Lung microvascular endothelial cell (primary cell): ENCODE data around the gene NPIPB8. TPM values are rescaled to one million over a fixed set of nuclear protein-coding genes. Genes with fewer than 3 reads are reported as not detected.
"Not testable (repeated sequence)": the region's sequence is repeated elsewhere in the genome, so short reads cannot be mapped to it uniquely, and the experiment has no call there.

ENCODE experiments used
- DNase-seq, 2 donors: peaks; one replicate each; pipeline versions ENCODE4 v3.0.0 to v3.0.0-alpha.2; 2010; ENCODE audit warnings: low read depth in 2 of 2
- total RNA-seq: library from RNA; depleted of rRNA; stranded (reverse); fragments of >200 nt; gene quantifications from 2 replicates; pipeline ENCODE4 v1.2.1, GENCODE V29; 2014

NPIPB8 gene
- total RNA-seq, 1 donor from 2014 or later, result 0.20 TPM

DNA sequence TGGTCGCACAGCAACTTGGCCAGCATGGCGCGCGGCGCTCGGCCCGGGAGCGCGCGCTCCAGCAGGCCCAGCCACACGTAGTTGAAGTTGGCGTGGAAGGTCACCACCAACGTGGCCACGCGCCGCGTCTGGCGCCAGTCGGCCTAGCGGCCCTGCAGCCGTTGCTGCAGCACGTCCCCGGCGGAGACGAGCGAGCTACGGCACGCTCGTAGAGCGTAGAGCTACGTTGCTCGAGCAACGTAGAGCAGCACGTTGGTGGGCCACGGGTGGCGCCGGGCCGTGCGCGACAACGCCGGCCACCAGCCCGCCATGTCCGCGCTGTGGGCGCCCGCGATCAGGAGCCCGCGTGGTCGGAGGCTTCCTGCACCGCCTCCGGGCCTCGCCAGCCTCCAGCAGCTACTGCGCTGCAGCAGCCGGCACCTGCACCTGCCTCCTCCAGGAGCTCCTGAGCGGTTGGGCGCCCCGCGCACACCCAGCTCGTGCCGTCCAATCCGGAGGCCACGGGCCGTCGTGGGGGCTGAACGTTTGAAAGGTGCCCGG lies 14.6 kb upstream of the NPIPB8 start:
- peak in 1 of 2 donors; percentile 57 for DNase-seq

GRCh38 chr16:28630905-28631304 lies 7.0 kb upstream of the NPIPB8 start:
- not testable (repeated sequence) for DNase-seq

- DNase-seq, result peak in 1 of 2 donors; percentile 31
These were observed 1.6 kb upstream of the NPIPB8 start for GRCh38 chr16:28636093-28636823.

DNA sequence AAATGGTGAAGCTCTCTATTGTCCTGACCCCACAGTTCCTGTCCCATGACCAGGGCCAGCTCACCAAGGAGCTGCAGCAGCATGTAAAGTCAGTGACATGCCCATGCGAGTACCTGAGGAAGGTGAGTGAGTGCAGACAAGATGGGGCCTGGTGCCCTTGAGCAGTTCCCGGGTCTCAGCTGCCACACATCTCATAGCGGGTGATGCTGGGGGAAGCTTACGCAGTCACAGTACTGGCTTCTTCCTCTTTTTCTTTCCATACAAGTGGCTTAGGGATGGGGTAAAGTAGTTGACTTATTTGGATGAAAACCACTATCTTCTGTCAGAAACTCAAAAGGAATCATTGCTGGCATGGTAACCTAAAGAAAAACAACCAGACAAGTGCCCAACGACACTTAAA lies 494 bp downstream of the NPIPB8 start:
- not testable (repeated sequence) for DNase-seq

GRCh38 chr16:28639959-28640358 lies 2.1 kb downstream of the NPIPB8 start:
- not testable (repeated sequence) for DNase-seq

DNA sequence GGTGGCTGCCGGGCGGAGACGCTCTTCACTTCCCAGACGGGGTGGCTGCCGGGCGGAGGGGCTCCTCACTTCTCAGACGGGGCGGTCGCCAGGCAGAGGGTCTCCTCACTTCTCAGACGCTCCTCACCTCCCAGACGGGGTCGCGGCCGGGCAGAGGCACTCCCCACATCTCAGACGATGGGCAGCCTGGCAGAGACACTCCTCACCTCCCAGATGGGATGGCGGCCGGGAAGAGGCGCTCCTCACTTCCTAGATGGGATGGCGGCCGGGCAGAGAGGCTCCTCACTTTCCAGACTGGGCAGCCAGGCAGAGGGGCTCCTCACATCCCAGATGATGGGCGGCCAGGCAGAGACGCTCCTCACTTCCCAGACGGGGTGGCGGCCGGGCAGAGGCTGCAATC lies 28.4 kb downstream of the NPIPB8 start:
- not testable (repeated sequence) for DNase-seq

GRCh38 chr16:28667480-28667879 lies 29.6 kb downstream of the NPIPB8 start:
- DNase-seq, result not testable (repeated sequence)

- not testable (repeated sequence) for DNase-seq
These were observed 30.3 kb downstream of the NPIPB8 start for GRCh38 chr16:28668199-28668598.

DNA sequence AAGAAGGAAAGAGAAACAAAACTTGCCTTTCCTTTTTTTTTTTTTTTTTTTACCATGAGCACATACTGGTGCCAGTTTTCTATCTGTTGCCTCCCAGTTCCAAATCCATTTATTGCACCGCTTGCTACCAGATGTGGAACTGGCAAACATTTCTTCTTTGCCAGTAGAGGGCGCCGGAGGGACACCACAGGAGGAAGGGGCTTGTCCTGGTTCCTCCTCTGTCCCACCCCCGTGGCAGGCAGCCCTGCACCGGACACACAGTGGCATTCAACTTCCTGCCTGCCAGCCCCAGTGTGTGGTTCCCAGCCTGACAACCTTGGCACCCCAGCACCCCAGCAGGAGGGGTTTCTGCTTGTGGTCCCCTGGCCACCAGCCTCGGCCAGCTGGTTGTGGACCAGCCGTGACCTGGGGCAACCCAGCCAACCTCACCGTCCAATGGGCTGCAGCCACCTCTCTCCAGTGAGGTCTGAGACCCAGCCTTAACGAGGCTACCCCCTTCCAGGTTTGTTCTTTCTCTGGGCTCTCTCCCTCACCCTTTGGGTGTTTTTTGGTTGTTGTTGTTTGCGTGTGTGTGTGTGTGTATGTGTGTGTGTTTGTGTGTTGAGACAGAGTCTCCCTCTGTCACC lies 50.6 kb downstream of the NPIPB8 start:
- not testable (repeated sequence) for DNase-seq

DNA sequence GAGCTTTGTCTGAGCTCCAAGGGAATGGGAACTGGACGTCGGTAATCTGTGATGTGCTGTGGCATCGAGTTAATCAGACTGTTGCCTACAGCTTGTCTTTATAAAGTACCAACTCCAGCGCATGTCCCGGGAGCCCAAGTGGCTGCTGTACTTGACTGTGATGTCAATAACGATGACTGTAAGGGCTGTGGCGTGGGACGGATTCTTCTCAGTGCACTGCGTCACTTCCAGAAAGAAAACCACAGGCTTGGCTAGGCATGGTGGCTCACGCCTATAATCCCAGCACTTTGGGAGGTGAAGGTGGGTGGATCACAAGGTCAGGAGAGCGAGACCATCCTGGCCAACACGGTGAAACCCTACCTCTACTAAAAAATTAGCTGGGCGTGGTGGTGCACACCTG lies 51.6 kb downstream of the NPIPB8 start:
- not testable (repeated sequence) for DNase-seq

DNA sequence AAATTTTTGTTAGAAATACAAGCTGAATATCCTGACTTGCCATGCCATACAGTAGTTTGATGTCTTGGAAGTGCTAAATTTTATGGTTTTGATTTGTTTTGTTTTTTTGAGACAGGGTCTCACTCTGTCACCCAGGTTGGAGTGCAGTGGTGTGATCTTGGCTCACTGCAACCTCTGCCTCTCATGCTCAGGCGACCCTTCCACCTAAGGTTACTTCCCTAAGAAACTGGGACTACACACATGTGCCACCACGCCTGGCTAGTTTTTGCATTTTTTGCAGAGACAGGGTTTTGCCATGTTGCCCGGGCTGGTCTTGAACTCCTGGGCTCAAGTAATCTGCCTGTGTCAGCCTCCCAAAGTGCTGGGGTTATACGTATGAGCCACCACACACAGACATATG lies 53.9 kb downstream of the NPIPB8 start:
- DNase-seq, result not testable (repeated sequence)

DNA sequence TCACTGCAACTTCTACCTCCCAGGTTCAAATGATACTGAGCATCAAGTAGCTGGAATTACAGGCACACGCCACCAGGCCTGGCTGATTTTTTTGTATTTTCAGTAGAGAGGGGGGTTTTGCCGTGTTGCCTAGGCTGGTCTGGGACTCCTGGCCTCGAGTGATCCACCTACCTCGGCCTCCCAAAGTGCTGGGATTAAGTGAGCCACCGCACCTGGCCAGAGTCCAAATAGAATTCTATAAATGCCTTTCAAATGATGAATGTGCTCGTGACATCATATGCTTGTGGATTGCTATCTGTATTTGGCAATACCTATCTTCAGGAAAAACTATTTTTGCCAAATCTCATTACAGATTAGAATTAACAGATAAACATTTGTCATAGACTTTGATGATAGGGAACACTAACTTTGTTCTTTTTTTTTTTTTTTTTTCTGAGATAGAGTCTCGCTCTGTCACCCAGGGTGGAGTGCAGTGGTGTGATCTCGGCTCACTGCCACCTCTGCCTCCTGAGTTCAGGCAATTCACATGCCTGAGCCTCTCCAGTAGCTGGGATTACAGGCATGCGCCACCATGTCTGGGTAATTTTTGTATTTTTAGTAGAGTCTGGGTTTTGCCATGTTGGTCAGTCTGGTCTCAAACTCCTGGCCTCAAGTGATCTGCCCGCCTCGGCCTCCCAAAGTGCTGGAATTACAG lies 55.5 kb downstream of the NPIPB8 start:
- DNase-seq, result not testable (repeated sequence)

GRCh38 chr16:28699792-28700191 lies 61.9 kb downstream of the NPIPB8 start:
- not testable (repeated sequence) for DNase-seq

DNA sequence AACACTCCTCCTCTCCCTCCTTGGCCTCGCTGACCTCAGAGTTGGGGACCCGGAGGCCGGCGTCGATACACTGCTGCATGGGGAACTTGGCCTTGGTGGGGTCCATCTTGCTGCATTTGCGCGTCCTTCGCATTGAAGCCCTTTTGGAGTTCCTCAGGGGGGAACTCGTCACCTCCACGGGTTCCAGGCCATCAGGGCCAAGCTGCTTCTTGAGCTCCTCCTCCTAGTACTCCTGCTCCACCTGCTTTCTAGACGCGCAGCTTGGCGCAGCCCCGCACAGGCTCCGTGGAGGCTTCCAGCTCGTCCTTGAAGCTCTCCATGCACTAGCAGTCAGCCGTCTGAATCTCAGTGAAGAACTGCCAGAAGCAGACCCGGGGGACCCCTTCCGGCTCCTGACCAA lies 62.5 kb downstream of the NPIPB8 start:
- DNase-seq, result not testable (repeated sequence)

GRCh38 chr16:28701384-28701783 lies 63.5 kb downstream of the NPIPB8 start:
- not testable (repeated sequence) for DNase-seq

GRCh38 chr16:28704246-28704645 lies 66.4 kb downstream of the NPIPB8 start:
- DNase-seq, result not testable (repeated sequence)

Other genes starting within 250 kb of the NPIPB8 start
- gene EIF3CL, start 234.2 kb upstream of the NPIPB8 start, total RNA-seq, result 86.1 and 89.8 TPM in 2 replicates
- gene NPIPB7, start 165.7 kb upstream of the NPIPB8 start, total RNA-seq, result not detected in 2 replicates
- 12.9 and 21.2 TPM in 2 replicates for gene CLN3, start 146.0 kb upstream of the NPIPB8 start, total RNA-seq
- gene APOBR, start 143.4 kb upstream of the NPIPB8 start, total RNA-seq, result not detected in 2 replicates
- not detected in 2 replicates for gene IL27, start 131.2 kb upstream of the NPIPB8 start, total RNA-seq
- gene NUPR1, start 99.1 kb upstream of the NPIPB8 start, total RNA-seq, result 0.44 and 11.9 TPM in 2 replicates
- gene SGF29, start 84.1 kb upstream of the NPIPB8 start, total RNA-seq, result 5.9 and 9.1 TPM in 2 replicates
- not detected in 2 replicates for gene SULT1A2, start 41.0 kb upstream of the NPIPB8 start, total RNA-seq
- 0.40 and 3.9 TPM in 2 replicates for gene SULT1A1, start 28.0 kb upstream of the NPIPB8 start, total RNA-seq
- 171 and 216 TPM in 2 replicates for gene EIF3C, start 73.4 kb downstream of the NPIPB8 start, total RNA-seq
- 0.44 and 1.4 TPM in 2 replicates for gene NPIPB9, start 113.7 kb downstream of the NPIPB8 start, total RNA-seq
- 15.7 and 22.8 TPM in 2 replicates for gene ATXN2L, start 184.9 kb downstream of the NPIPB8 start, total RNA-seq
- 88.9 and 94.6 TPM in 2 replicates for gene TUFM, start 208.3 kb downstream of the NPIPB8 start, total RNA-seq
- gene SH2B1, start 225.8 kb downstream of the NPIPB8 start, total RNA-seq, result 8.1 and 9.9 TPM in 2 replicates
- under 0.01 TPM in 2 replicates for gene ATP2A1, start 240.4 kb downstream of the NPIPB8 start, total RNA-seq